Neutrophil (primary cell): Measurements from ENCODE around the gene HLA-DRB1.
"Not testable (repeated sequence)": the region's sequence is repeated elsewhere in the genome, so short reads cannot be mapped to it uniquely, and the experiment has no call there.

Experiments used
- H3K27ac ChIP-seq: fragments of 200-600 bp; sonication (generic); 2 replicates; pipeline ENCODE4 v1.5.1; 2016; ENCODE audit warnings: mild to moderate bottlenecking, moderate library complexity
- H3K27me3 ChIP-seq: fragments of 200-600 bp; sonication (generic); 2 replicates; pipeline ENCODE4 v1.6.0; 2016; ENCODE audit warnings: mild to moderate bottlenecking
- H3K36me3 ChIP-seq: fragments of 200-600 bp; sonication (generic); 2 replicates; pipeline ENCODE4 v1.5.1; 2017
- H3K4me1 ChIP-seq, 2 experiments: fragments of 200-600 bp in 1 of 2; sonication (generic) in 1 of 2; 1 replicate in 1 of 2; 2 replicates in 1 of 2; pipeline versions ENCODE4 v1.5.1 to v1.6.1; 2013 to 2016; ENCODE audit warnings: low read depth in 1 of 2, low read length in 1 of 2, mild to moderate bottlenecking in 1 of 2, moderate library complexity in 1 of 2; ENCODE audit not compliant: control insufficient read depth in 1 of 2, insufficient read depth in 1 of 2
- H3K4me3 ChIP-seq, 2 experiments: fragments of 200-600 bp in 1 of 2; sonication (generic) in 1 of 2; 1 replicate in 1 of 2; 2 replicates in 1 of 2; pipeline ENCODE4 v1.5.1; 2013 to 2016; ENCODE audit warnings: low read depth in 1 of 2, low read length in 1 of 2, mild to moderate bottlenecking in 1 of 2, moderate library complexity in 1 of 2
- H3K9me3 ChIP-seq: fragments of 200-600 bp; sonication (generic); 2 replicates; pipeline ENCODE4 v1.5.1; 2016
- TF ChIP-seq, protein P1 (sequence below): fragments of 200-600 bp; sonication (generic); IDR thresholded peaks from 2 replicates; pipeline ENCODE4 v1.5.1; 2016; ENCODE audit warnings: antibody characterized with exemption

HLA-DRB1 gene

GRCh38 chr6:32589596-32590449 is at the start of gene HLA-DRB1:
Gene HLA-DRB1 (minus strand): TSS chr6:32589848. CDS start chr6:32589742, 106 bp downstream.
- Histone ChIP-seq H3K27ac (no peak within 1 kb of the TSS), H3K4me1 (no peaks in the 10 kb centered on the region), H3K36me3 (no peaks in the 10 kb centered on the region), H3K4me3 (no peak within 1 kb of the TSS), H3K9me3 (no peaks in the 10 kb centered on the region), H3K27me3 (peaks cover 10% of the 10 kb centered on the region)
- TF ChIP-seq, protein P1, sequence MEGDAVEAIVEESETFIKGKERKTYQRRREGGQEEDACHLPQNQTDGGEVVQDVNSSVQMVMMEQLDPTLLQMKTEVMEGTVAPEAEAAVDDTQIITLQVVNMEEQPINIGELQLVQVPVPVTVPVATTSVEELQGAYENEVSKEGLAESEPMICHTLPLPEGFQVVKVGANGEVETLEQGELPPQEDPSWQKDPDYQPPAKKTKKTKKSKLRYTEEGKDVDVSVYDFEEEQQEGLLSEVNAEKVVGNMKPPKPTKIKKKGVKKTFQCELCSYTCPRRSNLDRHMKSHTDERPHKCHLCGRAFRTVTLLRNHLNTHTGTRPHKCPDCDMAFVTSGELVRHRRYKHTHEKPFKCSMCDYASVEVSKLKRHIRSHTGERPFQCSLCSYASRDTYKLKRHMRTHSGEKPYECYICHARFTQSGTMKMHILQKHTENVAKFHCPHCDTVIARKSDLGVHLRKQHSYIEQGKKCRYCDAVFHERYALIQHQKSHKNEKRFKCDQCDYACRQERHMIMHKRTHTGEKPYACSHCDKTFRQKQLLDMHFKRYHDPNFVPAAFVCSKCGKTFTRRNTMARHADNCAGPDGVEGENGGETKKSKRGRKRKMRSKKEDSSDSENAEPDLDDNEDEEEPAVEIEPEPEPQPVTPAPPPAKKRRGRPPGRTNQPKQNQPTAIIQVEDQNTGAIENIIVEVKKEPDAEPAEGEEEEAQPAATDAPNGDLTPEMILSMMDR: no peak

GRCh38 chr6:32638532-32639219 is 49.0 kb upstream of the HLA-DRB1 start:
- Histone ChIP-seq H3K9me3 (no peaks in the 10 kb centered on the region), H3K27me3 (peaks cover 42% of the 10 kb centered on the region), H3K36me3 (no peaks in the 10 kb centered on the region), H3K27ac (no peak overlapping the region), H3K4me3 (no peak overlapping the region), H3K4me1 (no peaks in the 10 kb centered on the region)
- TF ChIP-seq, protein P1: no peak

- H3K4me1 ChIP-seq: no peaks in the 10 kb centered on the region
- no peaks in the 10 kb centered on the region for H3K9me3 ChIP-seq
- TF ChIP-seq, protein P1: no peak
- no peak overlapping the region for H3K4me3 ChIP-seq
- peaks cover 42% of the 10 kb centered on the region for H3K27me3 ChIP-seq
- no peak overlapping the region for H3K27ac ChIP-seq
- no peaks in the 10 kb centered on the region for H3K36me3 ChIP-seq
Observed at GRCh38 chr6:32637883-32638282, 48.2 kb upstream of the HLA-DRB1 start.

GRCh38 chr6:32637219-32637880 is 47.7 kb upstream of the HLA-DRB1 start, which contains the start of gene HLA-DQA1:
Gene HLA-DQA1 (plus strand): TSS chr6:32637406. CDS start chr6:32637459, 53 bp downstream.
- TF ChIP-seq, protein P1: no peak
- Histone ChIP-seq H3K36me3 (no peaks in the 10 kb centered on the region), H3K4me1 (no peaks in the 10 kb centered on the region), H3K27ac (no peak within 1 kb of the TSS), H3K4me3 (no peak within 1 kb of the TSS), H3K27me3 (peaks cover 42% of the 10 kb centered on the region), H3K9me3 (no peaks in the 10 kb centered on the region)

DNA sequence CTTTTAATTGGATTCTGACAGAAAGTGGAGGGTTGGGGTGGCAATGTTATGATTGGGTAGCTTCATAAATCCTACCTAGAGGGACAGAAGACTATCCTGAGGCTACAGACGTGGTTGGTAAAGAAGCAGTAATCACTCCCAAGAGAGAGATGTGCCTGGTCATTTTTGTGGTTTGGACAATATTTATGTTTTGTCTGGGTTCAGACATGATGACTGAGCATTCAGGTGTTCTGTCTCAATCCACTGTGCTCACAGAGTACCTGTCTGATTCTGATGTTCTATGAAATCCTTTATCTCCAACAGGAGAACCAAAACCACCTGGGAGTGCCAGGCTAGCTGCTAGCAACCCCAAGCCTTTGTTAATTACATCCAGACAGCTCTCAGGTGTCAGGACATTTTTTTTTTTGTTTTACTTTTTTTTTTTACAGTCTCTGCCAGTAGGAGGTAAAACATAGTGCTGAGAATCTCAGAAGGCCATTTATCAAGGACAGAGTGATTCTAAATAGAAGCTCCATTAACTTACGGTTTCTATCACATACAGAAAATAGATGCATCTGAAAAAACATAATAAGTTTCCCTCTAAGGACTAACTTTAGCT is 46.0 kb upstream of the HLA-DRB1 start:
- TF ChIP-seq, protein P1: no peak
- H3K27me3 ChIP-seq: peaks cover 42% of the 10 kb centered on the region
- H3K9me3 ChIP-seq: no peaks in the 10 kb centered on the region
- no peak overlapping the region for H3K4me3 ChIP-seq
- H3K27ac ChIP-seq: no peak overlapping the region
- no peaks in the 10 kb centered on the region for H3K4me1 ChIP-seq
- H3K36me3 ChIP-seq: no peaks in the 10 kb centered on the region

GRCh38 chr6:32629793-32630192 is 40.1 kb upstream of the HLA-DRB1 start:
- H3K27ac ChIP-seq, H3K4me1 ChIP-seq, H3K9me3 ChIP-seq, H3K4me3 ChIP-seq, H3K36me3 ChIP-seq: not testable (repeated sequence)
- peaks cover 11% of the 10 kb centered on the region for H3K27me3 ChIP-seq
